Globus pallidus (tissue), 1 donor: ENCODE measurements around the gene LYZL4.

Source experiments
- DNase-seq: peaks from one replicate; pipeline ENCODE4 v3.0.0-alpha.2; 2015; ENCODE audit warnings: low spot score

The LYZL4 gene

DNA sequence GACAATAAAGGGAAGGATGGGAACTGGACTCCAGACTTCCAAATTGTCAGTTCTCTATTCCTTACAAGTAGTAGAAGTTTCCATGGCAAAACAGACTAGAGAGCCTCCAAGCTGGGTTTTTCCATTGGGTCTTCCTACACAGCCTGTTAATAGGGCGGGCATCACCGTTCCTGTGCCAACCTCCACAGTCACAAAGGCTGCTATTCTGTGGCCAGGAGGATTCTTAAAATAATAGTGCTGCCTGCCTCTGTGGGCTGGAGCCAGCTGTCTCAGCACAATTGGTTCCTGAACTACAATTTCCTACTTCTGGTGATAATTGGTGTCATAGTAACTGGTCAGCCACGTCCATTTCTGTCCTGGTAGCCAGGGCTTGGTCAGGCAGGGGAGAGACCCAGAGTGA is 38.6 kb downstream of the LYZL4 start:
- DNase-seq = peak; percentile 24

DNA sequence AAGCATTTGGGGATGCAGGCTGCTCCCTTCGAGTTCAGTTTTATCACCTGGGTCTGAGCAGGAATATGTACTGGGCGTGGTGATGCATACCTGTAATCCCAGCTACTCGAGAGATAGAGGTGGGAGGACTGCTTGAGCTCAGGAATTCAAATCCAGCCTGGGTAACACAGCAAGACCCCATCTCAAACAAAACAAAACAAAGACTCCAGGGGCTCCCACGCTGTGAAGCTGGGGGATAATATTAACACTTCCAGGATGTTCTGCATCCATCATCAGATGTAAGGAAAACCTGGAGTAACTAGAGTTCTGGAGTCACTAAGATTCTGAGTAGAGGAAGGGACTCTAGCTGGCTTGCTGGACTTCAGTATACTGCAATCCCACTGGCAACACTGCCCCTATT is 40.6 kb downstream of the LYZL4 start:
- DNase-seq = no peak

DNA sequence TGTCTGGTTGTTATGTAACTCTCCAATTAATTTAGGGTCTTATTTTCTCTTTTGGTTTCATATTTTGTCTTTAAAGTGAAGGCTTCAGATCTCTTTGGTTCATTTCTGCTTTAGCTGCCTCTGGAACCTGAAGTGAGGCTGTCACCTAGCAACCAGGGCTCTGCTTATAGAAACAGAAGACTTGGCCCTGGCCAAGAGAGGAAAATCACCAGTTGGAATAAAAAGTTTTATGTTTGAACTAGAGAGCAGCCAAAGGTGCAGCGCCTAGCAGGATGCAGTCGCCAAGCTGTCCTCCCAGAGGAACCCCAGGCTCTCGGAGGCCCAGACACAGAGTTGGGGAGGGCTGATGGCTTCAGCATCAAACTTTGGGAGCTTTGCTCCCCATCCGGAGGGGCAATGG is 41.1 kb downstream of the LYZL4 start:
- DNase-seq = peak; percentile 23

DNA sequence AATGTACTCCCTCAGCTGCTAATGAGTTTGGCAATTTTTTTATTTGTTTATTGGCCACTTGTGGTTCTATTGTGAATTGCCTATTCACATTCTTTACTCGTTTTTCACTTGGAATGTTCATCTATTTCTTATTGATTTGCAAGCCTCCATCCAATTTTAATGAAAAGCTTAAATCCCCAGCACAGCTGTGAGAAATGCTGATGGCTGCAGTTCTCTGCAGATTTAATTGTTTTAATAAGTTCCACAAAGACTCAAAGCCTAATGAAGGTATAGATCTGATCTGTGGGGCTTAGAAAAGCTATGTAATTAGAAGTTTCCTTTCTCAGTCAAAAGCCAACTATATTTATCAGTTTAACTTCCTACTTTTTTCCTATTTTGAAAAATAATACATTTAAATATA is 41.5 kb downstream of the LYZL4 start:
- no peak for DNase-seq

DNA sequence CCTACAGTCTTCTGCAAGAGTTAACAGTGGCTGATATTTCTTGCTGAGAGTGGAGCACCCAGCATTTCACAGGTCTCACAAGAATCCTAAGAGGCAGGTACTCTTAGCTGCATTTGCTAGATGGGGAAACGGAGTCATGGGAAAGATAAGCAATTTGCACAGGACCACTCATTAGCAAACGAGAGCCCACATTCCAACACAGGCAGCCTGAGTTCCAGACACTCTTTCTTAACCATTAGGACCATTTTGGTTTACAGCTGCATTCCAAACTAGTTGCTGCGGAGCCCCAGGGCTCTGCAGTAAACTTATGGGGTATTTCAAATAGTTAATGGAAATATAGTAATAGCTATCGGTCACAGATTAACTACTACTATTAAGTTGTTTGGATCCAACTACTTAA is 42.5 kb downstream of the LYZL4 start:
- no peak for DNase-seq

DNA sequence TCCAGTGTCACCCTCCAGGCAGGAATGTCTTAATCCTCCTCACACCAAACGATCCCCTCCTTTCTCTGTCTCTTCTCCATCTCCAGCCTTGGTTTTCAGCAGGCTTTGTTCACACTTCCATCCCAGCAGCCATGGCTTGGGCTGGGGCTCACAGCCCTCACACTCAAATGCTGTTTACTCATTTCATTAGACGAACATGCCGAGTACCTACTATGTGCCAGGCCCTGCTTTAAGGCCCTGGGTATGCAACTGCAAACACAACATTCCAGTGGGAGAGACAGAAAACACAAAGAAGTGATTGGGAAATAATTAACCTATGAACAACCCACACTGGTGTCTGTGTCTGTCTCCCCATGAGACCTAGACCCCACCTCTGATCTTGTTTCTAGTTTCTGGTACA is 43.9 kb downstream of the LYZL4 start:
- DNase-seq = no peak

DNA sequence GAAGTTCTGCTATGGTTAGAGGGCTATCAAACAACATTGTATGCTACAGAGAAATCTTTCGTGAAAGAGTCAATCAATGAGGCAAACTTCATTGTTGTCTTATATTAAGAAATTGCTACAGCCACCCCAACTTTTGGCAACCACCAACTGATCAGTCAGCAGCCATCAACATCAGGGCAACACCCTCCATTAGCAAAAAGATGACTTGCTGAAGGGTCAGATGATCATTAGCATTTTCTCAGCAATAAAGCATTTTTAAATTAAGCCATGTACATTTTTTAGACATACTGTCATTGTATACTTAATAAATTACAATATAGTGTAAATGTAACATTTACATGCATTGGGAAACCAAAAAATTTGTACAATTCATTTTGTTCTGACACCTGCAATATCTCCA is 53.1 kb downstream of the LYZL4 start:
- DNase-seq = no peak

DNA sequence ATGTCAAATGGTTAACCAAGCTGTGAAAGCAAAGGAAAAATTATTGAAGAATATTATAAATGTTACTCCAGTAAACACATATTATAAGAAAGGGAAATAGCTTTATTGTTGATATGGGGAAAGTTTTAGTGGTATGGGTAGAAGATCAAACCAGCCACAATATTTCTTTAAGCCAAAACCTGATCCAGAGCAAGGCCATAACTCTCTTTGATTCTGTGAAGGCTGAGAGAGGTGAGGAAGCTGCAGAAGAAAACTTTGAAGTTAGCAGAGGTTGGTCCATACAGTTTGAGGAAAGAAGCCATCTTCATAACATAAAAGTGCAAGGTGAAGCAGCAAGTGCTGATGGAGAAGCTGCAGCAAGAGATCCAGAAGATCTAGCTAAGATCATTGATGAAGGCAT is 54.8 kb downstream of the LYZL4 start:
- DNase-seq = no peak

DNA sequence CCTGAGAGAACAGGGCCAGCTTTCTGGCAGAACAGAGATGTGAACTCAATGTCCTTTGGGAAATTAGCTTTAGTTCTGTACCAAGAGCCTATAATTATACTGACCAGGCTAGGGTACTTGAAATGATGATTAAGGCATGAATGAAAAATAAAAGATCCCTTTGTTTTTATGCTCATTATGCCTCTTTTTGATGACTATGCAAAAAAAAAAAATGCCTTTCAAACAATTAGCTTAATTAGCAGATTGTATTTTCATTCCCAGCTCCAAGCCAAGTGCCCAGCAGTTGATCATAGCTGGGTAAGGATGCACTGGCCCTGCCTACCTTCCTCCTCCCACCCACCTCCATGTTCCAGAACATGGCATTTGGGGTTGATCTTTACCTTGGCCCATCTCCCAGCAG is 56.8 kb downstream of the LYZL4 start:
- no peak for DNase-seq

DNA sequence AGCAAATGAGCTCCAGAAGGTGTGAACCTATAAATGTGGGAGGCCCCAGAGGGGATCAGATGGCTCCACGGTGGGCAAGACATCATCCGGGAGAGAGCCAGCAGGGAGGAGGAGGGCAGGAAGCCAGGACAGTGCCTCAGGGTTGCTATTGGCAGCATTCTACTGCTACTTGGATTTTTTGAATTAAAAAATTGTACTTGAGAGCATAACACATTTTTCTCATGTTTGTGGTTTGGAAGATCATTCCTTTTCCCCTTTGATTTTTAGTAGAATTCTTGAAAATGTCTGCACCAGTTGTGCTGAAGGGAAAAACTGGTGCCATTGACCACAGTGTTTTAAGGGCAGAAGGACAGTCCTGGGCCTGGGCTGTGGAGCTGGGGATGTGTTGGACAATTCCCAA is 59.2 kb downstream of the LYZL4 start:
- DNase-seq = no peak

DNA sequence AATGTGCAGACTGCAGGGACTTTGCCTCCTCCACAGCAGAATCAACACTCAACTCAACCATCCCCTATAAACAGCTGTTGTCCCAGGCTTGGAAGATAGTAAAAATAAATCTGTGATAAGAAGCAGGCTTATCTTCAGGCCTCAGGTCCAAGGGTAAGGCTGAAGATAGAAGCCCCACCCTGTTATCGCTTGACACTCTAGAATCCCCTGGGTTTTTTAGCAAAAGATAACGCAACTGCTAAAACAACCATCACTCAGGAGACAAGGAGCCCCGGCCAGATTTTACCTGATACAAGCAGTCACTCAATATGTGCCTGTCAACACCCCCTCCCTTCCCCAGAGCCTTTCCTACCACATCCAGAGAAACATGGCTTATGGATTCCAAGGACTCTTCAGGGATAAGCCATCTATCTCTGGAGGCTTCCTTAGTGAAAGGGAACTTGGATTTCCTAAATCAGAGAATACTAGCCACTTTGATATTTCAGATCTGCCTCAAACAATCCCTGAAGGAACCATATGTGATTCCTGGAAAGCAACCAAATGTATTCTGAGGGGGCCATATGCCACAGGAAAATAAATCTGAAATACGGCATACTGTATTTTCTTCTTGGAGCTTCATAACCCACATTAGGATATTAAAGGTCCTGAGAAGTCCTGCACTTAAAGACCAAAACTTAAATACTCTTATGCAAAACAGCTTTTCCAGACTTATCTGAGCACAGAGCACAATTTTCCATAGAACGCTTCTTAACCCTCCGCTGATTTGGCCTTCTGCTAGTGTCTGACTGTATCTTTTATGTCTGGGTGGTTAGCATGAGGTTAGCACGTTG is 60.4 kb downstream of the LYZL4 start:
- no peak for DNase-seq

DNA sequence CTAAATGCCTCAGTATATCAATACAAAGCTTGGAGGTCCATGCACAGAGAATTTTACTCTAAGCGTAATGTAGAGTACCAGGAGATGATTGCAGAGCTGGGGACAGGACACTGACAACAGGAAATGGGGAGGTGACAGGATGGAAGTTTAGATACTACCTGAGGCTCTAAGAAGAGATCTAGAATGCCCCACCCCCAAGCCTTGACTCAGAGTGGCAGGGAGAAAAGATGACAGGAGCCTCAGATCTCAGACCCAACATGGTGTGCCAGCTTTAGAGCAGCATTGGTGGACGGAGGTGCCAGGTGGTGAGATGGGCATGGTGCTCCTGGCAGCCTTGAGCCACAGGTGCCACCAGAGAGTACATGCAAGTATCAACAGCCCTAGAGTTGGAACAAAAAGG is 62.5 kb downstream of the LYZL4 start:
- no peak for DNase-seq
